H9 (cell line): ENCODE results near the gene FLT1. TPM values are rescaled to one million over a fixed set of nuclear protein-coding genes. Genes with fewer than 3 reads are reported as not detected.

Source experiments
- DNase-seq: peaks from one replicate; pipeline ENCODE4 v3.0.0-alpha.2; 2017
- H2AFZ ChIP-seq: one replicate; pipeline ENCODE4 v1.6.1; 2013; ENCODE audit warnings: mild to moderate bottlenecking, low read length, control low read depth, moderate library complexity
- H2AK5ac ChIP-seq: 2 replicates; pipeline ENCODE4 v1.6.1; 2013; ENCODE audit warnings: low read length, control low read depth, mixed read lengths; ENCODE audit not compliant: insufficient read length
- H2BK120ac ChIP-seq: one replicate; pipeline ENCODE4 v1.6.1; 2013; ENCODE audit warnings: low read depth, mild to moderate bottlenecking, low read length, control low read depth, inconsistent platforms; ENCODE audit not compliant: poor library complexity, severe bottlenecking
- H2BK12ac ChIP-seq: 2 replicates; pipeline ENCODE4 v1.6.1; 2013; ENCODE audit warnings: low read length, control low read depth, mixed read lengths, low read depth; ENCODE audit not compliant: insufficient read length
- H2BK15ac ChIP-seq: 2 replicates; pipeline ENCODE4 v1.6.1; 2013; ENCODE audit warnings: low read depth, low read length, control low read depth
- H2BK20ac ChIP-seq: one replicate; pipeline ENCODE4 v1.6.1; 2013; ENCODE audit warnings: low read depth, mild to moderate bottlenecking, low read length, control low read depth, inconsistent platforms; ENCODE audit not compliant: poor library complexity, severe bottlenecking
- H2BK5ac ChIP-seq: 2 replicates; pipeline ENCODE4 v1.6.1; 2013; ENCODE audit warnings: low read length, control low read depth, mixed read lengths; ENCODE audit not compliant: insufficient read length
- H3K14ac ChIP-seq: 2 replicates; pipeline ENCODE4 v1.6.1; 2013; ENCODE audit warnings: low read length, control low read depth; ENCODE audit not compliant: insufficient read depth
- H3K18ac ChIP-seq: 2 replicates; pipeline ENCODE4 v1.6.1; 2013; ENCODE audit warnings: low read depth, mild to moderate bottlenecking, mixed read lengths, low read length, control low read depth; ENCODE audit not compliant: insufficient read length
- H3K23ac ChIP-seq: 2 replicates; pipeline ENCODE4 v1.6.1; 2013; ENCODE audit warnings: low read length, control low read depth, mixed read lengths, low read depth; ENCODE audit not compliant: insufficient read length
- H3K23me2 ChIP-seq: 2 replicates; pipeline ENCODE4 v1.6.1; 2013; ENCODE audit warnings: low read depth, mild to moderate bottlenecking, mixed read lengths, low read length, control low read depth; ENCODE audit not compliant: insufficient read length, poor library complexity, severe bottlenecking
- H3K27ac ChIP-seq: 2 replicates; pipeline ENCODE4 v1.5.1; 2013; ENCODE audit warnings: low read length, control low read depth, mixed read lengths, low read depth; ENCODE audit not compliant: insufficient read length
- H3K27me3 ChIP-seq: 2 replicates; pipeline ENCODE4 v1.6.1; 2013; ENCODE audit warnings: low read length, control low read depth, inconsistent platforms; ENCODE audit not compliant: insufficient read depth
- H3K4ac ChIP-seq: 2 replicates; pipeline ENCODE4 v1.6.1; 2013; ENCODE audit warnings: low read depth, mild to moderate bottlenecking, control low read depth, inconsistent platforms, low read length, moderate library complexity
- H3K4me1 ChIP-seq: 2 replicates; pipeline ENCODE4 v1.6.1; 2013; ENCODE audit warnings: low read length, control low read depth, inconsistent platforms; ENCODE audit not compliant: insufficient read depth
- H3K4me2 ChIP-seq: 2 replicates; pipeline ENCODE4 v1.6.1; 2013; ENCODE audit warnings: low read length, control low read depth, mixed read lengths; ENCODE audit not compliant: insufficient read length, insufficient read depth
- H3K56ac ChIP-seq: 2 replicates; pipeline ENCODE4 v1.6.1; 2013; ENCODE audit warnings: low read depth, mild to moderate bottlenecking, mixed read lengths, low read length, control low read depth; ENCODE audit not compliant: insufficient read length
- H3K79me1 ChIP-seq: 2 replicates; pipeline ENCODE4 v1.6.1; 2013; ENCODE audit warnings: low read depth, mild to moderate bottlenecking, moderate library complexity, low read length, control low read depth, inconsistent platforms; ENCODE audit not compliant: insufficient read depth, poor library complexity, severe bottlenecking
- H3K79me2 ChIP-seq: 2 replicates; pipeline ENCODE4 v1.6.1; 2013; ENCODE audit warnings: low read length, control low read depth, inconsistent platforms; ENCODE audit not compliant: insufficient read depth
- H3K9ac ChIP-seq: 2 replicates; pipeline ENCODE4 v1.6.1; 2013; ENCODE audit warnings: low read length, control low read depth, mixed read lengths; ENCODE audit not compliant: insufficient read length; ENCODE audit errors: extremely low read depth
- H3K9me3 ChIP-seq: one replicate; pipeline ENCODE4 v1.6.1; 2013; ENCODE audit warnings: low read depth, low read length, inconsistent platforms; ENCODE audit not compliant: control insufficient read depth
- H3T11ph ChIP-seq: one replicate; pipeline ENCODE4 v1.6.1; 2013; ENCODE audit warnings: mild to moderate bottlenecking, low read length, control low read depth, inconsistent platforms
- H4K20me1 ChIP-seq: one replicate; pipeline ENCODE4 v1.6.1; 2013; ENCODE audit not compliant: control insufficient read depth, insufficient read length, insufficient read depth
- H4K5ac ChIP-seq: 2 replicates; pipeline ENCODE4 v1.6.1; 2013; ENCODE audit warnings: low read depth, mild to moderate bottlenecking, mixed read lengths, low read length, control low read depth; ENCODE audit not compliant: insufficient read length
- H4K8ac ChIP-seq: replicated peaks from 2 replicates; pipeline ENCODE4 v1.6.1; 2013; ENCODE audit warnings: low read length, control low read depth, mixed read lengths, low read depth; ENCODE audit not compliant: insufficient read length
- H4K91ac ChIP-seq: 2 replicates; pipeline ENCODE4 v1.6.1; 2013; ENCODE audit warnings: low read depth, mild to moderate bottlenecking, moderate library complexity, mixed read lengths, low read length, control low read depth; ENCODE audit not compliant: insufficient read length
- H3K27ac Mint-ChIP-seq, 3 experiments: 2 replicates in 2 of 3; 3 replicates in 1 of 3; pipeline ENCODE4 v1.8.0; 2020 to 2021; ENCODE audit warnings: mixed read lengths in 3 of 3, mild to moderate bottlenecking in 1 of 3, moderate library complexity in 1 of 3
- H3K27me3 Mint-ChIP-seq: 2 replicates; pipeline ENCODE4 v1.8.0; 2021; ENCODE audit warnings: low read depth, mild to moderate bottlenecking, moderate library complexity, mixed read lengths
- H3K36me3 Mint-ChIP-seq, 3 experiments: 2 replicates in 2 of 3; 3 replicates in 1 of 3; pipeline ENCODE4 v1.8.0; 2020 to 2021; ENCODE audit warnings: low read depth in 3 of 3, mixed read lengths in 3 of 3; ENCODE audit not compliant: insufficient read depth in 1 of 3
- H3K4me1 Mint-ChIP-seq, 2 experiments: 2 replicates each; pipeline ENCODE4 v1.8.0; 2020; ENCODE audit warnings: mixed read lengths in 2 of 2
- H3K4me3 Mint-ChIP-seq, 2 experiments: 2 replicates in 1 of 2; 3 replicates in 1 of 2; pipeline ENCODE4 v1.8.0; 2020 to 2021; ENCODE audit warnings: mild to moderate bottlenecking in 2 of 2, mixed read lengths in 2 of 2, moderate library complexity in 1 of 2
- H3K9me3 Mint-ChIP-seq, 2 experiments: 2 replicates in 1 of 2; 3 replicates in 1 of 2; pipeline ENCODE4 v1.8.0; 2020; ENCODE audit warnings: mild to moderate bottlenecking in 2 of 2, mixed read lengths in 2 of 2, moderate library complexity in 1 of 2
- WGBS: extraction: QIAGEN DNeasy Blood & Tissue Kit; methylation state at CpG from one replicate; pipeline ENCODE4 v1.1.7; 2013; ENCODE audit warnings: missing lambda C conversion rate, low lambda C conversion rate, mixed read lengths; ENCODE audit not compliant: insufficient read length; ENCODE audit errors: extremely low coverage; 5-methylcytosine and 5-hydroxymethylcytosine counted together
- total RNA-seq: library from RNA; stranded (reverse); gene quantifications from 2 replicates; pipeline ENCODE4 v1.2.1, GENCODE V29; 2021
- TF ChIP-seq, protein P1 (sequence below): fragments of 200-600 bp; sonication (generic); conservative IDR thresholded peaks from 3 replicates; pipeline ENCODE4 v1.8.0; 2021; ENCODE audit warnings: antibody characterized with exemption, mild to moderate bottlenecking

Gene FLT1
- total RNA-seq, 1 experiment from 2014 or later = 84.1 TPM

DNA sequence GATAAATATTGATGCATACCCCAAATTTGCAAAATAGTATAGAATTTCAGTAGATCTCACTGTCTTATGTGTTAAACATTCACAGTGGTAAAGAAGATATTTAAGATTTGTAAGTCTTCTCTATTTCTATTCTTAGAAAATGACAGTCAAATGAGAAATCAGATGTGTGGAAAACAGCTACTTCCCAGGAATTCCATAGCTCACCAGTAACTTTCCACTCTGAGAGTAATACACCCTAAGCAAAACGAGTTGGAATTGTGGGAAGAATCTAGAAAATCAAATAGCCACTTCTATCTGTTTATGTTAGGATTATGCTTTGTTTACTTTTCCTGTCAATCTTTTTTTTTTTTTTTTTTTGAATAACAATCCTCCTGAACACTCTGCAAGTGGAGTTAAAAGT, 69.1 kb downstream of the FLT1 start:
- H3K9me3 ChIP-seq = no peaks in the 10 kb centered on the region
- no peaks in the 10 kb centered on the region for H3K23me2 ChIP-seq
- H3K79me1 ChIP-seq = no peaks in the 10 kb centered on the region
- H3K4me1 Mint-ChIP-seq = peaks cover 52 to 60% of the 10 kb centered on the region in 2 experiments
- no peak overlapping the region for H2AFZ ChIP-seq
- H3K23ac ChIP-seq = no peak overlapping the region
- peaks cover 35 to 70% (median 67%) of the 10 kb centered on the region in 3 experiments for H3K36me3 Mint-ChIP-seq
- no peak overlapping the region for H3K27ac Mint-ChIP-seq
- no peak overlapping the region for H2AK5ac ChIP-seq
- no peak overlapping the region for H2BK120ac ChIP-seq
- no peaks in the 10 kb centered on the region for H3K27me3 ChIP-seq
- no CpG with 5 or more reads among the region's 1 CpG for WGBS
- peaks cover 3% of the 10 kb centered on the region; the same call in 1 of the 2 replicates for H3K4me1 ChIP-seq
- H2BK12ac ChIP-seq = no peak overlapping the region
- H3K27me3 Mint-ChIP-seq = no peaks in the 10 kb centered on the region
- no peak overlapping the region for H3K27ac ChIP-seq
- no peak overlapping the region for H3K56ac ChIP-seq
- H4K20me1 ChIP-seq = no peaks in the 10 kb centered on the region
- no peak overlapping the region for H4K5ac ChIP-seq
- no peak overlapping the region for H3K4ac ChIP-seq
- TF ChIP-seq, protein P1, sequence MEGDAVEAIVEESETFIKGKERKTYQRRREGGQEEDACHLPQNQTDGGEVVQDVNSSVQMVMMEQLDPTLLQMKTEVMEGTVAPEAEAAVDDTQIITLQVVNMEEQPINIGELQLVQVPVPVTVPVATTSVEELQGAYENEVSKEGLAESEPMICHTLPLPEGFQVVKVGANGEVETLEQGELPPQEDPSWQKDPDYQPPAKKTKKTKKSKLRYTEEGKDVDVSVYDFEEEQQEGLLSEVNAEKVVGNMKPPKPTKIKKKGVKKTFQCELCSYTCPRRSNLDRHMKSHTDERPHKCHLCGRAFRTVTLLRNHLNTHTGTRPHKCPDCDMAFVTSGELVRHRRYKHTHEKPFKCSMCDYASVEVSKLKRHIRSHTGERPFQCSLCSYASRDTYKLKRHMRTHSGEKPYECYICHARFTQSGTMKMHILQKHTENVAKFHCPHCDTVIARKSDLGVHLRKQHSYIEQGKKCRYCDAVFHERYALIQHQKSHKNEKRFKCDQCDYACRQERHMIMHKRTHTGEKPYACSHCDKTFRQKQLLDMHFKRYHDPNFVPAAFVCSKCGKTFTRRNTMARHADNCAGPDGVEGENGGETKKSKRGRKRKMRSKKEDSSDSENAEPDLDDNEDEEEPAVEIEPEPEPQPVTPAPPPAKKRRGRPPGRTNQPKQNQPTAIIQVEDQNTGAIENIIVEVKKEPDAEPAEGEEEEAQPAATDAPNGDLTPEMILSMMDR = no peak
- H3K18ac ChIP-seq = no peak overlapping the region
- H3T11ph ChIP-seq = no peak overlapping the region
- H3K4me3 Mint-ChIP-seq = no peak overlapping the region
- H2BK15ac ChIP-seq = no peak overlapping the region
- H3K9ac ChIP-seq = no peak overlapping the region
- no peak for DNase-seq
- H2BK5ac ChIP-seq = no peak overlapping the region
- H4K91ac ChIP-seq = no peak overlapping the region
- no peaks in the 10 kb centered on the region for H3K79me2 ChIP-seq
- H4K8ac ChIP-seq = no peak overlapping the region
- no peak overlapping the region for H2BK20ac ChIP-seq
- no peak overlapping the region for H3K14ac ChIP-seq
- no peaks in the 10 kb centered on the region for H3K9me3 Mint-ChIP-seq
- H3K4me2 ChIP-seq = no peak overlapping the region
